ENCODE results near the gene IQGAP2. TPM values are rescaled to one million over a fixed set of nuclear protein-coding genes. Genes with fewer than 3 reads are reported as not detected.

IQGAP2 gene
- polyA plus RNA-seq, 1 experiment = 0.63 TPM

GRCh38 chr5:76404223-76405211 is 1.4 kb downstream of the IQGAP2 start:
- Histone ChIP-seq H3K27ac (ENCODE audit: low read depth, low read length) (no peak overlapping the region), H3K4me3 (ENCODE audit: low read depth, low read length) (no peak overlapping the region), H3K9me3 (ENCODE audit: control insufficient read depth, insufficient read depth, low read length) (peaks cover 3% of the 10 kb centered on the region; the same call in 1 of the 2 replicates), H3K27me3 (ENCODE audit: control insufficient read depth, insufficient read depth, low read length) (peaks cover 33% of the 10 kb centered on the region)
- no peak for DNase-seq (ENCODE audit: low read depth, low spot score)
- TF ChIP-seq CTCF (IDR thresholded peaks at IDR 0.05; ENCODE audit: low read depth, low read length) = no peak
- POLR2A ChIA-PET = no interaction called here
- CTCF ChIA-PET = interaction anchor here (1.0 to 2.1 kb wide), 2 partner anchors 10 to 179 kb away, joined by 4 to 9 read pairs; no protein-coding TSS in a partner anchor

GRCh38 chr5:76406014-76406413 is 2.9 kb downstream of the IQGAP2 start:
- no peak overlapping the region for H3K27ac ChIP-seq (ENCODE audit: low read depth, low read length)
- ChIA-PET CTCF (interaction anchor here (2.1 kb wide), 1 partner anchor 178 kb away, joined by 9 read pairs; no protein-coding TSS in a partner anchor), POLR2A (no interaction called here)
- H3K9me3 ChIP-seq (ENCODE audit: control insufficient read depth, insufficient read depth, low read length) = peaks cover 3% of the 10 kb centered on the region; the same call in 1 of the 2 replicates
- DNase-seq (ENCODE audit: low read depth, low spot score) = no peak
- TF ChIP-seq CTCF (IDR thresholded peaks at IDR 0.05; ENCODE audit: low read depth, low read length) = no peak
- H3K27me3 ChIP-seq (ENCODE audit: control insufficient read depth, insufficient read depth, low read length) = peaks cover 29% of the 10 kb centered on the region
- no peak overlapping the region for H3K4me3 ChIP-seq (ENCODE audit: low read depth, low read length)

GRCh38 chr5:76406673-76407072 is 3.6 kb downstream of the IQGAP2 start:
- H3K4me3 ChIP-seq (ENCODE audit: low read depth, low read length) = no peak overlapping the region
- H3K9me3 ChIP-seq (ENCODE audit: control insufficient read depth, insufficient read depth, low read length) = peaks cover 3% of the 10 kb centered on the region; the same call in 1 of the 2 replicates
- ChIA-PET CTCF (no interaction called here), POLR2A (no interaction called here)
- DNase-seq (ENCODE audit: low read depth, low spot score) = no peak
- no peak for TF ChIP-seq CTCF (IDR thresholded peaks at IDR 0.05; ENCODE audit: low read depth, low read length)
- peaks cover 27% of the 10 kb centered on the region for H3K27me3 ChIP-seq (ENCODE audit: control insufficient read depth, insufficient read depth, low read length)
- no peak overlapping the region for H3K27ac ChIP-seq (ENCODE audit: low read depth, low read length)

GRCh38 chr5:76408104-76408654 is 5.1 kb downstream of the IQGAP2 start:
- TF ChIP-seq CTCF (IDR thresholded peaks at IDR 0.05; ENCODE audit: low read depth, low read length) = no peak
- Histone ChIP-seq H3K27ac (ENCODE audit: low read depth, low read length) (no peak overlapping the region), H3K9me3 (ENCODE audit: control insufficient read depth, insufficient read depth, low read length) (peaks cover 3% of the 10 kb centered on the region; the same call in 1 of the 2 replicates), H3K4me3 (ENCODE audit: low read depth, low read length) (no peak overlapping the region), H3K27me3 (ENCODE audit: control insufficient read depth, insufficient read depth, low read length) (peaks cover 17% of the 10 kb centered on the region)
- ChIA-PET POLR2A (no interaction called here), CTCF (no interaction called here)
- no peak for DNase-seq (ENCODE audit: low read depth, low spot score)

- no peak for DNase-seq (ENCODE audit: low read depth, low spot score)
- CTCF ChIA-PET = no interaction called here
- Histone ChIP-seq H3K4me3 (ENCODE audit: low read depth, low read length) (no peak overlapping the region), H3K27ac (ENCODE audit: low read depth, low read length) (no peak overlapping the region), H3K9me3 (ENCODE audit: control insufficient read depth, insufficient read depth, low read length) (no peaks in the 10 kb centered on the region), H3K27me3 (ENCODE audit: control insufficient read depth, insufficient read depth, low read length) (no peaks in the 10 kb centered on the region)
- TF ChIP-seq CTCF (IDR thresholded peaks at IDR 0.05; ENCODE audit: low read depth, low read length) = no peak
- POLR2A ChIA-PET = no interaction called here
Measured at GRCh38 chr5:76412511-76412910, 9.4 kb downstream of the IQGAP2 start.
